Activated B cell treated with CpG ODN at 0.5 μM for 24 hours (primary cell): ENCODE results near the gene KCNH6. TPM values are rescaled to one million over a fixed set of nuclear protein-coding genes. Genes with fewer than 3 reads are reported as not detected.

Experiments used
- ATAC-seq: fragments of 200-7000 bp; cut with Tn5 transposase; one replicate; pipeline ENCODE4 v1.10.0; 2021; ENCODE audit warnings: low read depth, mild to moderate bottlenecking, moderate library complexity
- CTCF ChIA-PET: fragments of 350-600 bp; sonication (Branson Sonifier 250); formaldehyde crosslinking; loops from one replicate; lab custom pipeline; 2021; ENCODE audit warnings: antibody characterized with exemption; lab: Charles Lee
- POLR2A ChIA-PET: fragments of 350-600 bp; sonication (Branson Sonifier 250); formaldehyde crosslinking; loops from one replicate; lab custom pipeline; 2021; ENCODE audit warnings: antibody characterized with exemption; lab: Charles Lee
- DNase-seq: peaks from one replicate; pipeline ENCODE4 v3.0.0; 2022
- H3K27ac Mint-ChIP-seq: one replicate; pipeline ENCODE4 v1.8.0; 2020; ENCODE audit warnings: mixed read lengths
- H3K27me3 Mint-ChIP-seq: one replicate; pipeline ENCODE4 v1.8.0; 2021; ENCODE audit warnings: mixed read lengths
- H3K36me3 Mint-ChIP-seq: one replicate; pipeline ENCODE4 v1.8.0; 2021; ENCODE audit warnings: low read depth, mixed read lengths
- H3K4me1 Mint-ChIP-seq: one replicate; pipeline ENCODE4 v1.8.0; 2021; ENCODE audit warnings: mixed read lengths
- H3K4me3 Mint-ChIP-seq: one replicate; pipeline ENCODE4 v1.8.0; 2020; ENCODE audit warnings: mild to moderate bottlenecking, mixed read lengths
- H3K9me3 Mint-ChIP-seq: one replicate; pipeline ENCODE4 v1.8.0; 2020; ENCODE audit warnings: mixed read lengths
- intact Hi-C: fragments of 100-400 bp; cut with micrococcal nuclease; formaldehyde crosslinking; loops from one replicate; pipeline ENCODE4 v1.15.1; 2024
- total RNA-seq: library from RNA; stranded (reverse); gene quantifications from 2 replicates; pipeline ENCODE4 v1.2.3, GENCODE V29; 2022
- TF ChIP-seq, protein P1 (sequence below): fragments of 200-600 bp; IDR thresholded peaks from one replicate; pipeline ENCODE4 v1.8.0; 2022; ENCODE audit warnings: antibody characterized with exemption, mild to moderate bottlenecking

Gene KCNH6
- total RNA-seq, 1 donor from 2014 or later = not detected

GRCh38 chr17:63534078-63534570 is 11.0 kb downstream of the KCNH6 start:
- H3K4me1 Mint-ChIP-seq = peaks cover 6% of the 10 kb centered on the region
- no peak overlapping the region for H3K4me3 Mint-ChIP-seq
- no peaks in the 10 kb centered on the region for H3K9me3 Mint-ChIP-seq
- POLR2A ChIA-PET = no interaction called here
- H3K27me3 Mint-ChIP-seq = peaks cover 27% of the 10 kb centered on the region
- DNase-seq = no peak
- CTCF ChIA-PET = no interaction called here
- intact Hi-C loops = no loop called here
- H3K36me3 Mint-ChIP-seq = no peaks in the 10 kb centered on the region
- TF ChIP-seq, protein P1, sequence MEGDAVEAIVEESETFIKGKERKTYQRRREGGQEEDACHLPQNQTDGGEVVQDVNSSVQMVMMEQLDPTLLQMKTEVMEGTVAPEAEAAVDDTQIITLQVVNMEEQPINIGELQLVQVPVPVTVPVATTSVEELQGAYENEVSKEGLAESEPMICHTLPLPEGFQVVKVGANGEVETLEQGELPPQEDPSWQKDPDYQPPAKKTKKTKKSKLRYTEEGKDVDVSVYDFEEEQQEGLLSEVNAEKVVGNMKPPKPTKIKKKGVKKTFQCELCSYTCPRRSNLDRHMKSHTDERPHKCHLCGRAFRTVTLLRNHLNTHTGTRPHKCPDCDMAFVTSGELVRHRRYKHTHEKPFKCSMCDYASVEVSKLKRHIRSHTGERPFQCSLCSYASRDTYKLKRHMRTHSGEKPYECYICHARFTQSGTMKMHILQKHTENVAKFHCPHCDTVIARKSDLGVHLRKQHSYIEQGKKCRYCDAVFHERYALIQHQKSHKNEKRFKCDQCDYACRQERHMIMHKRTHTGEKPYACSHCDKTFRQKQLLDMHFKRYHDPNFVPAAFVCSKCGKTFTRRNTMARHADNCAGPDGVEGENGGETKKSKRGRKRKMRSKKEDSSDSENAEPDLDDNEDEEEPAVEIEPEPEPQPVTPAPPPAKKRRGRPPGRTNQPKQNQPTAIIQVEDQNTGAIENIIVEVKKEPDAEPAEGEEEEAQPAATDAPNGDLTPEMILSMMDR = no peak
- no peak overlapping the region for H3K27ac Mint-ChIP-seq
- ATAC-seq = no peak

DNA sequence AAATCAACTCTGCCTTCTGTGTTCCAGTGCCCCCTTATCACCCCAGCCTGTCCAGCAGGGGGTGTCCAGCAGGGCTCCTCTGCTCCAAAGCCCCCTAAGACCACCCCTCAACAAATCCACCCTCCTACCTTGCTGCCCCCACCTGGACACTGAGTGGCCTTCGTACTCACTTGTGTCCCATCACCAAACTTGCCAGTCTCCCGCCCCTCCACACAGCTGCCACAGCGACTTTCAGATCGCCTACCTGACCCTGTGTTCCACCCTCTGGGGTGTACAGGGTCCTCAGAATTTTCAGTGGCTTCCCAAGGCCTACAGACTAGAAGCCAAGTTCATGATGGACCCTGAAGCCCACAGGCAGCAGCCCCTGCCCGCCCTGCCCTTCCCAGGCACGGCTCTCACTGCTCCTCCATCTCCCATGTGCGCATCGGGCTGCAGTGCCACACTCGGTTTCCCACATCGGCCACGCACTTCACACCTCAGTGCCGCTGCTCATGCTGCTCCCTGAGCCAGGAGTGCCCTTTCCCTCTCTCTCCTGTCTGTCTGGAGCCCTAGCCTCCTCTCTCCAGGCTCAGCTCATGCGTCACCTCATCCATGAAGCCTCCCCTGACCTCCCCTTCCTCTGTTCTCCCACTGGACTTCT is 11.8 kb downstream of the KCNH6 start:
- no peak for ATAC-seq
- TF ChIP-seq, protein P1 = no peak
- Mint-ChIP-seq H3K27ac (no peak overlapping the region), H3K4me1 (peaks cover 6% of the 10 kb centered on the region), H3K36me3 (no peaks in the 10 kb centered on the region), H3K27me3 (peaks cover 35% of the 10 kb centered on the region), H3K9me3 (no peaks in the 10 kb centered on the region), H3K4me3 (no peak overlapping the region)
- DNase-seq = no peak
- ChIA-PET CTCF (no interaction called here), POLR2A (no interaction called here)
- intact Hi-C loops = no loop called here

- H3K9me3 Mint-ChIP-seq = no peaks in the 10 kb centered on the region
- peaks cover 6% of the 10 kb centered on the region for H3K4me1 Mint-ChIP-seq
- no peak overlapping the region for H3K27ac Mint-ChIP-seq
- CTCF ChIA-PET = no interaction called here
- TF ChIP-seq, protein P1 = no peak
- intact Hi-C loops = no loop called here
- H3K27me3 Mint-ChIP-seq = peaks cover 38% of the 10 kb centered on the region
- ATAC-seq (no peak), DNase-seq (no peak)
- H3K36me3 Mint-ChIP-seq = no peaks in the 10 kb centered on the region
- POLR2A ChIA-PET = no interaction called here
- H3K4me3 Mint-ChIP-seq = no peak overlapping the region
Measured at GRCh38 chr17:63535640-63536039, 12.5 kb downstream of the KCNH6 start.

DNA sequence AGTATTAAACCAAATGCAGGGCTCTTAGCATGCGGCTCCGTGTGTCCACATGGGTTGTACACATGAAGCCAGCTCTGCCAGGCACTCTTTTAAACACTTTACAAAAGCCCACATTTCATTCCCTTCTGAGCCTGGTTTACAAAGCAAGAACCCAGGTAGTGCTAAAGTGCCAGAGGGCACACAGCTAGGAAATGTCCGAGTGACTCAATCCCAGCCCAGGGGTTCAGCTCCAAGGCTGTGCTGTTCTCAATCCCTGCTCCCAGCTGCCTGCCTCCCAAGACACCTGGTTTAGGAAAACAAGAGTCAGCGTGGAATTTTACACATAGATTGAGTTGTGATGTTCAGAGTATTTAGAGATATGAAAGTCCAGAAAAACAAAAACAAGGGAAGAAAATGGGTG is 13.8 kb downstream of the KCNH6 start:
- ChIA-PET POLR2A (interaction anchor here (0.6 kb wide), 1 partner anchor 85 kb away, joined by 4 read pairs; the partner anchor contains the start of gene MAP3K3), CTCF (no interaction called here)
- Mint-ChIP-seq H3K27me3 (peaks cover 38% of the 10 kb centered on the region), H3K36me3 (no peaks in the 10 kb centered on the region), H3K27ac (no peak overlapping the region), H3K4me3 (no peak overlapping the region), H3K9me3 (no peaks in the 10 kb centered on the region), H3K4me1 (peaks cover 6% of the 10 kb centered on the region)
- TF ChIP-seq, protein P1 = no peak
- DNase-seq (no peak), ATAC-seq (no peak)
- intact Hi-C loops = no loop called here

DNA sequence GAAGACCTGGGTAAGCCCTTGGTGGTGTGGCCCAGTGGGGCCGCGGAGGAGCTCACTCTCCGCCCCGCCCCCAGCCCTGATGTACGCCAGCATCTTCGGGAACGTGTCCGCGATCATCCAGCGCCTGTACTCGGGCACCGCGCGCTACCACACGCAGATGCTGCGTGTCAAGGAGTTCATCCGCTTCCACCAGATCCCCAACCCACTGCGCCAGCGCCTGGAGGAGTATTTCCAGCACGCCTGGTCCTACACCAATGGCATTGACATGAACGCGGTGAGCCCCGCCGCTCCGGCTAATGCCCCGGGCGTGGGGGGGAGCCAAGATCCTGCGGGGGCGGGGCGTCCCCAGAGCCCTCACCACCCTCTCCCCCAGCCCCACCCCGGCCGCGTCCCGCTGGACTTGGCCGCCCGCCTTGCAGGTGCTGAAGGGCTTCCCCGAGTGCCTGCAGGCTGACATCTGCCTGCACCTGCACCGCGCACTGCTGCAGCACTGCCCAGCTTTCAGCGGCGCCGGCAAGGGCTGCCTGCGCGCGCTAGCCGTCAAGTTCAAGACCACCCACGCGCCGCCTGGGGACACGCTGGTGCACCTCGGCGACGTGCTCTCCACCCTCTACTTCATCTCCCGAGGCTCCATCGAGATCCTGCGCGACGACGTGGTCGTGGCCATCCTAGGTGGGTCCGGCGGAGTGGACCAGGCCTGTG is 15.0 kb downstream of the KCNH6 start:
- Mint-ChIP-seq H3K4me1 (peaks cover 6% of the 10 kb centered on the region), H3K27ac (no peak overlapping the region), H3K9me3 (no peaks in the 10 kb centered on the region), H3K36me3 (no peaks in the 10 kb centered on the region), H3K27me3 (peaks cover 38% of the 10 kb centered on the region), H3K4me3 (peak overlapping the region; percentile 46)
- no peak for DNase-seq
- ChIA-PET CTCF (no interaction called here), POLR2A (no interaction called here)
- peak; percentile 31 for ATAC-seq
- intact Hi-C loops = no loop called here
- TF ChIP-seq, protein P1 = no peak
